Adrenal gland (tissue), 12 donors: ENCODE data around the gene PLD5. TPM values are rescaled to one million over a fixed set of nuclear protein-coding genes. Genes with fewer than 3 reads are reported as not detected.

Source experiments
- DNase-seq, 7 donors: peaks; one replicate each; pipeline ENCODE4 v3.0.0-alpha.2; 2019 to 2020
- H3K27ac ChIP-seq, 5 donors: fragments of 200-600 bp; sonication (generic) in 4 of 5; 1 replicate in 3 of 5; 2 replicates in 2 of 5; pipeline versions ENCODE4 v1.5.1 to v1.8.0; 2016 to 2020; ENCODE audit warnings: mild to moderate bottlenecking in 1 of 5
- H3K27me3 ChIP-seq: fragments of 200-600 bp; 2 replicates; pipeline ENCODE4 v1.8.0; 2021
- H3K36me3 ChIP-seq, 2 donors: fragments of 200-600 bp; replicated peaks in 1 of 2; 1 replicate in 1 of 2; 2 replicates in 1 of 2; pipeline versions ENCODE4 v1.5.1 to v1.8.0; 2018 to 2022
- H3K4me1 ChIP-seq, 2 donors: fragments of 200-600 bp; replicated peaks in 1 of 2; 1 replicate in 1 of 2; 2 replicates in 1 of 2; pipeline versions ENCODE4 v1.5.1 to v1.8.0; 2018 to 2021
- H3K4me3 ChIP-seq, 4 donors: fragments of 200-600 bp; sonication (generic) in 3 of 4; one replicate each; pipeline ENCODE4 v1.5.1; 2016 to 2018
- H3K9me3 ChIP-seq, 3 donors: fragments of 200-600 bp; sonication (generic) in 1 of 3; replicated peaks in 1 of 3; 1 replicate in 2 of 3; 2 replicates in 1 of 3; pipeline versions ENCODE4 v1.5.1 to v1.8.0; 2016 to 2021
- CTCF ChIP-seq, 6 experiments: fragments of 450-650 bp in 4 of 6; fragments of 200-600 bp in 2 of 6; sonication (generic) in 1 of 6; IDR thresholded peaks; 1 replicate in 5 of 6; 2 replicates in 1 of 6; pipeline versions ENCODE4 v1.5.1 to v1.8.0; 2016 to 2021; ENCODE audit warnings: antibody characterized with exemption in 6 of 6, mild to moderate bottlenecking in 2 of 6, moderate library complexity in 1 of 6
- POLR2A ChIP-seq, 2 donors: fragments of 450-650 bp; IDR thresholded peaks; one replicate each; pipeline ENCODE4 v1.6.1; 2017; ENCODE audit warnings: antibody characterized with exemption in 2 of 2, mild to moderate bottlenecking in 2 of 2, moderate library complexity in 1 of 2
- WGBS, 4 donors: extraction: QIAGEN DNeasy Blood & Tissue Kit in 2 of 4; methylation state at CpG; one replicate each; pipeline versions ENCODE4 v1.1.5 to v1.1.7; 2013 to 2017; 5-methylcytosine and 5-hydroxymethylcytosine counted together
- intact Hi-C, 2 donors: fragments of 100-400 bp; cut with DNase I; formaldehyde crosslinking; loops; one replicate each; pipeline versions ENCODE4 v1.14.1 to v1.15.0; 2022 to 2023
- polyA plus RNA-seq, 3 donors: library from polyadenylated mRNA; stranded (reverse); fragments of 200-250 nt in 2 of 3; fragments of 350-450 nt in 1 of 3; fragmentation: Illumina TruSeq in 1 of 3; extraction: RNeasy Lipid Tissue Mini Kit (QIAGEN cat#74804) in 1 of 3; gene quantifications; one replicate each; pipeline ENCODE4 v1.2.3, GENCODE V29; 2013 to 2014
- total RNA-seq, 9 donors: library from RNA; depleted of rRNA in 4 of 9; stranded (reverse); fragments of >200 nt in 4 of 9; fragments of 120-200 nt in 1 of 9; fragmentation: NEBNext Ultra II Directional in 1 of 9; extraction: Animal tissue kit (Norgen Biotek cat#: 25700) in 1 of 9; gene quantifications; one replicate each; pipeline versions ENCODE4 v1.1.0 to v1.2.4, GENCODE V29; 2013 to 2023
- donor health status: healthy with polysubstance abuse.
- donor health status: Bipolar disorder and iron deficiency.
- donor health status: DM: yes; HTN: yes; CAD: no.
- donor health status: DM: no; HTN: no; CAD: no.
- donor health status: DM: no; HTN: no; CAD: no.
- donor health status: DM: yes; HTN: yes; CAD: no.

The PLD5 gene
- total and polyA plus RNA-seq, 12 donors, result 0.24 to 9.6 (median 2.5) TPM

DNA sequence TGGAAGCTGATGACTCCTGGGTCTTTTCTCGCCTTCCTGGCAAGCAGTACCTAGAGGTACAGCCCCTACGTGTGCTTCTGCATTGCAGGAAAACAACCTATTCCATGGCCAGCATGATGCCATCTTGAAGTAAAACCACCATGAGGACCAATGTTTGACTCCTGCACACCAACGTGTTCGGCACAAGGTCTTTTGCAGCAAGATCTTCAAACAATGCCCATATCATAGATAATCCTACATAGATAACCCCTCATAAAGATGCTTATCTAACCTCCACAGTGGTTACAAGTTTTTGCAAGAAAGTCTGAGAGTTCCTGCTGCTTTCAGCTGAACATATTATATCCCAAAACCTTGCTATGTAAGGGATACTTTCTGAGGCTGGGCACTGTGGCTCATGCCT lies 384.5 kb downstream of the PLD5 start:
- Histone ChIP-seq H3K4me3 (no peak overlapping the region), H3K27ac (no peak overlapping the region), H3K36me3 (no peaks in the 10 kb centered on the region), H3K9me3 (no peaks in the 10 kb centered on the region), H3K4me1 (no peaks in the 10 kb centered on the region), H3K27me3 (no peaks in the 10 kb centered on the region)
- WGBS, 4 donors, result 63 to 96% (median 78%) methylated on average over 4 of the region's 4 CpGs
- intact Hi-C loops, result no loop called here
- no peak for DNase-seq
- TF ChIP-seq POLR2A (IDR thresholded peaks at IDR 0.05) (no peak), CTCF (IDR thresholded peaks at IDR 0.05) (no peak)

GRCh38 chr1:242139442-242139841 lies 385.1 kb downstream of the PLD5 start:
- intact Hi-C loops, result no loop called here
- H3K27ac ChIP-seq, result no peak overlapping the region
- no peak overlapping the region for H3K4me3 ChIP-seq
- no peaks in the 10 kb centered on the region for H3K9me3 ChIP-seq
- H3K27me3 ChIP-seq, result no peaks in the 10 kb centered on the region
- no peak for DNase-seq
- TF ChIP-seq POLR2A (IDR thresholded peaks at IDR 0.05) (no peak), CTCF (IDR thresholded peaks at IDR 0.05) (no peak)
- no peaks in the 10 kb centered on the region for H3K36me3 ChIP-seq
- 68 to 78% (median 76%) methylated on average over 4 to 6 of the region's 6 CpGs for WGBS, 4 donors
- no peaks in the 10 kb centered on the region for H3K4me1 ChIP-seq

DNA sequence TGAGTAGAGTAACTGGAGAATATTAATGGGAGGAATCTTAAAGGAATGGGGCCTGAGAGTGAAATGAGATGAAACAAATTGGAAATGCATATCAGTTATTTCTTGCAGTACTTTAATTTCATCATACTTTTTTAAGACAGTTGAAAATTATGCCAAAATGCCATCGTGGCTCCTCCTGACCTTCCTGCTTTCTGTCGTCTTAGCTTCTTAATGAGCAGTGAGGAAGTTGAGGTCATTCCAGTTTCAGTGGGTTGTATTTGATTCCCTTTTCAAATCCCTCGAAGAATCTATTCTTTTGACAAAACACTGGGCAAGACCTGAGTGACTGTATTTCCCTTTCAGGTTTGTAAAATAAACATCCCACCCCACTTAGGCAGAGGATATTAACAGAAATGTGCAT lies 390.7 kb downstream of the PLD5 start:
- no peak overlapping the region for H3K27ac ChIP-seq
- H3K27me3 ChIP-seq, result no peaks in the 10 kb centered on the region
- 35 to 40% (median 39%) methylated on average over 3 of the region's 3 CpGs for WGBS, 4 donors
- H3K4me1 ChIP-seq, result no peaks in the 10 kb centered on the region
- intact Hi-C loops, result no loop called here
- H3K36me3 ChIP-seq, result no peaks in the 10 kb centered on the region
- no peaks in the 10 kb centered on the region for H3K9me3 ChIP-seq
- no peak overlapping the region for H3K4me3 ChIP-seq
- TF ChIP-seq CTCF (IDR thresholded peaks at IDR 0.05), result no peak
- no peak for TF ChIP-seq POLR2A (IDR thresholded peaks at IDR 0.05)
- DNase-seq, result no peak

DNA sequence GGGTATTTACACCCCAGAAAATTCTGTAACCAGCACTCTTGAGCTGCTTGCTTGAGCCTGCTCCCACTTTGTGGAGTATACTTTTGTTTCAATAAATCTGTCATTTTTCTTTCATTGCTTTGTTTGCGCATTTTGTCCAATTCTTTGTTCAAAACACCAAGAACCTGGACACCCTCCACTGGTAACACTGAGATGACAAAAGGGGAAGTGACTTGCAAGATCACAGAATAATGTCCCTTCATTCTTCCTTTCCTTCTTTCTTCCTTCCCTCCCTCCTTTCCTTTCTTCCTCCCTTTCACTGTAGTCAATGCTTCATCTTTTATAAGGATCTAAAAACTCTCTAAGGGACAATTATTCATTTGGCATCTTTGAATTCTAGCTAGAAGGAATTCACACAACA lies 391.1 kb downstream of the PLD5 start:
- Histone ChIP-seq H3K27ac (no peak overlapping the region), H3K36me3 (no peaks in the 10 kb centered on the region), H3K9me3 (no peaks in the 10 kb centered on the region), H3K27me3 (no peaks in the 10 kb centered on the region), H3K4me3 (no peak overlapping the region), H3K4me1 (no peaks in the 10 kb centered on the region)
- TF ChIP-seq CTCF (IDR thresholded peaks at IDR 0.05) (no peak), POLR2A (IDR thresholded peaks at IDR 0.05) (no peak)
- DNase-seq, result no peak
- intact Hi-C loops, result no loop called here
- 91 to 100% (median 98%) methylated on average over 1 of the region's 1 CpG for WGBS, 4 donors
